DND-41 (cell line): ENCODE results near the gene SLX4IP.

Source experiments
- ATAC-seq: fragments of 200-7000 bp; cut with Tn5 transposase; 3 replicates; pipeline ENCODE4 v1.9.1; 2021; ENCODE audit warnings: low read depth; ENCODE audit not compliant: insufficient read depth
- DNase-seq: peaks from one replicate; pipeline ENCODE4 v3.0.0-alpha.2; 2020
- H2AFZ ChIP-seq: 2 replicates; pipeline ENCODE4 v1.6.0; 2012; ENCODE audit warnings: low read depth, low read length
- H3K27ac ChIP-seq: 2 replicates; pipeline ENCODE4 v1.5.1; 2012; ENCODE audit warnings: low read length, inconsistent platforms
- H3K27me3 ChIP-seq: fragments of 200-600 bp; sonication (generic); 2 replicates; pipeline ENCODE4 v1.6.0; 2012; ENCODE audit warnings: low read length, mild to moderate bottlenecking, inconsistent platforms; ENCODE audit not compliant: insufficient read depth, poor library complexity
- H3K36me3 ChIP-seq: 2 replicates; pipeline ENCODE4 v1.5.1; 2012; ENCODE audit warnings: low read length, inconsistent platforms; ENCODE audit not compliant: insufficient read depth
- H3K4me1 ChIP-seq: 2 replicates; pipeline ENCODE4 v1.5.1; 2012; ENCODE audit warnings: mild to moderate bottlenecking, low read length; ENCODE audit not compliant: insufficient read depth
- H3K4me2 ChIP-seq: 2 replicates; pipeline ENCODE4 v1.6.0; 2012; ENCODE audit warnings: mild to moderate bottlenecking, moderate library complexity, low read length, inconsistent platforms; ENCODE audit not compliant: insufficient read depth
- H3K4me3 ChIP-seq, 2 experiments: fragments of 200-600 bp in 1 of 2; shearing (Covaris generic) in 1 of 2; 2 replicates each; pipeline ENCODE4 v1.5.1; 2012 to 2016; ENCODE audit warnings: inconsistent platforms in 2 of 2, low read length in 2 of 2, mild to moderate bottlenecking in 2 of 2, low read depth in 1 of 2, moderate library complexity in 1 of 2
- H3K79me2 ChIP-seq: 2 replicates; pipeline ENCODE4 v1.6.0; 2012; ENCODE audit warnings: low read length, inconsistent platforms; ENCODE audit not compliant: insufficient read depth
- H3K9ac ChIP-seq: 2 replicates; pipeline ENCODE4 v1.6.0; 2012; ENCODE audit warnings: low read depth, mild to moderate bottlenecking, inconsistent platforms, low read length, moderate library complexity
- H3K9me3 ChIP-seq: 2 replicates; pipeline ENCODE4 v1.5.1; 2012; ENCODE audit warnings: low read length, moderate library complexity, mild to moderate bottlenecking, inconsistent platforms; ENCODE audit not compliant: insufficient read depth, severe bottlenecking
- H4K20me1 ChIP-seq: 2 replicates; pipeline ENCODE4 v1.6.0; 2012; ENCODE audit warnings: low read length; ENCODE audit not compliant: insufficient read depth
- CTCF ChIP-seq: IDR thresholded peaks from 2 replicates; pipeline ENCODE4 v1.5.1; 2012; ENCODE audit warnings: borderline replicate concordance, low read length, moderate library complexity, mild to moderate bottlenecking; ENCODE audit not compliant: poor library complexity, severe bottlenecking; ENCODE audit errors: extremely low read depth
- EZH2 ChIP-seq: IDR thresholded peaks from 3 replicates; pipeline ENCODE4 v1.6.1; 2012; ENCODE audit warnings: borderline replicate concordance, low read depth, mild to moderate bottlenecking, moderate library complexity, low read length, inconsistent platforms; ENCODE audit not compliant: severe bottlenecking

The SLX4IP gene

GRCh38 chr20:10520528-10520927 is 85.4 kb downstream of the SLX4IP start:
- H3K36me3 ChIP-seq: no peaks in the 10 kb centered on the region

GRCh38 chr20:10521068-10521831 is 86.1 kb downstream of the SLX4IP start:
- no peak overlapping the region for H3K4me3 ChIP-seq
- H3K79me2 ChIP-seq: peaks cover 61% of the 10 kb centered on the region
- no peak overlapping the region for H2AFZ ChIP-seq
- ATAC-seq (peak; percentile 29; the same call in 1 of the 3 replicates), DNase-seq (no peak)
- TF ChIP-seq CTCF: no peak
- H3K36me3 ChIP-seq: no peaks in the 10 kb centered on the region
- H3K9me3 ChIP-seq: no peaks in the 10 kb centered on the region
- peaks cover 12% of the 10 kb centered on the region for H3K4me1 ChIP-seq
- peak overlapping the region; percentile 12 for H3K27ac ChIP-seq
- peaks cover 35% of the 10 kb centered on the region; the same call in 1 of the 2 replicates for H4K20me1 ChIP-seq
- H3K4me2 ChIP-seq: no peak overlapping the region
- no peak overlapping the region for H3K9ac ChIP-seq
- no peaks in the 10 kb centered on the region for H3K27me3 ChIP-seq

More at GRCh38 chr20:10520528-10520927, 85.4 kb downstream of the SLX4IP start:
- ATAC-seq (no peak), DNase-seq (no peak)
- no peaks in the 10 kb centered on the region for H3K9me3 ChIP-seq
- peaks cover 33% of the 10 kb centered on the region; the same call in 1 of the 2 replicates for H4K20me1 ChIP-seq
- no peak overlapping the region for H3K9ac ChIP-seq
- TF ChIP-seq CTCF (no peak), EZH2 (no peak)
- H3K27me3 ChIP-seq: no peaks in the 10 kb centered on the region
- H3K79me2 ChIP-seq: peaks cover 62% of the 10 kb centered on the region
- H3K27ac ChIP-seq: no peak overlapping the region
- peaks cover 16% of the 10 kb centered on the region for H3K4me1 ChIP-seq
- H3K4me2 ChIP-seq: no peak overlapping the region
- H2AFZ ChIP-seq: no peak overlapping the region
- no peak overlapping the region for H3K4me3 ChIP-seq

GRCh38 chr20:10521836-10522235 is 86.7 kb downstream of the SLX4IP start:
- Histone ChIP-seq H3K27ac (no peak overlapping the region), H4K20me1 (peaks cover 35% of the 10 kb centered on the region; the same call in 1 of the 2 replicates), H2AFZ (no peak overlapping the region), H3K4me3 (no peak overlapping the region), H3K27me3 (no peaks in the 10 kb centered on the region), H3K9ac (no peak overlapping the region), H3K36me3 (no peaks in the 10 kb centered on the region), H3K4me2 (no peak overlapping the region), H3K4me1 (peaks cover 12% of the 10 kb centered on the region), H3K9me3 (no peaks in the 10 kb centered on the region), H3K79me2 (peaks cover 56% of the 10 kb centered on the region)
- TF ChIP-seq EZH2: no peak
- ATAC-seq (no peak), DNase-seq (no peak)

- H3K27ac ChIP-seq: no peak overlapping the region
- no peak overlapping the region for H3K9ac ChIP-seq
- peaks cover 12% of the 10 kb centered on the region for H3K4me1 ChIP-seq
- H3K36me3 ChIP-seq: no peaks in the 10 kb centered on the region
- no peak overlapping the region for H3K4me2 ChIP-seq
- peaks cover 51% of the 10 kb centered on the region for H3K79me2 ChIP-seq
- peaks cover 30% of the 10 kb centered on the region; the same call in 1 of the 2 replicates for H4K20me1 ChIP-seq
- no peak overlapping the region for H3K4me3 ChIP-seq
- H3K9me3 ChIP-seq: no peaks in the 10 kb centered on the region
- DNase-seq: no peak
- no peak for ATAC-seq
- no peak overlapping the region for H2AFZ ChIP-seq
- TF ChIP-seq EZH2 (no peak), CTCF (no peak)
- H3K27me3 ChIP-seq: no peaks in the 10 kb centered on the region
Observed at GRCh38 chr20:10522328-10522727, 87.2 kb downstream of the SLX4IP start.
